ENCODE data around the gene TAS1R3.

Gene TAS1R3

DNA sequence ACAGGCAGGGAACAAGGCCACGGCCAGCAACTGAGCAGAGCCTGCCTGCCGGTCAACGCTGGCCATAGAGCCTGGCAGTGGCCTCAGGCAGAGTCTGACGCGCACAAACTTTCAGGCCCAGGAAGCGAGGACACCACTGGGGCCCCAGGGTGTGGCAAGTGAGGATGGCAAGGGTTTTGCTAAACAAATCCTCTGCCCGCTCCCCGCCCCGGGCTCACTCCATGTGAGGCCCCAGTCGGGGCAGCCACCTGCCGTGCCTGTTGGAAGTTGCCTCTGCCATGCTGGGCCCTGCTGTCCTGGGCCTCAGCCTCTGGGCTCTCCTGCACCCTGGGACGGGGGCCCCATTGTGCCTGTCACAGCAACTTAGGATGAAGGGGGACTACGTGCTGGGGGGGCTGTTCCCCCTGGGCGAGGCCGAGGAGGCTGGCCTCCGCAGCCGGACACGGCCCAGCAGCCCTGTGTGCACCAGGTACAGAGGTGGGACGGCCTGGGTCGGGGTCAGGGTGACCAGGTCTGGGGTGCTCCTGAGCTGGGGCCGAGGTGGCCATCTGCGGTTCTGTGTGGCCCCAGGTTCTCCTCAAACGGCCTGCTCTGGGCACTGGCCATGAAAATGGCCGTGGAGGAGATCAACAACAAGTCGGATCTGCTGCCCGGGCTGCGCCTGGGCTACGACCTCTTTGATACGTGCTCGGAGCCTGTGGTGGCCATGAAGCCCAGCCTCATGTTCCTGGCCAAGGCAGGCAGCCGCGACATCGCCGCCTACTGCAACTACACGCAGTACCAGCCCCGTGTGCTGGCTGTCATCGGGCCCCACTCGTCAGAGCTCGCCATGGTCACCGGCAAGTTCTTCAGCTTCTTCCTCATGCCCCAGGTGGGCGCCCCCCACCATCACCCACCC is at the start of gene TAS1R3:
Gene TAS1R3, plus strand, starts transcription at position 213 of the 898 bp plus-strand sequence. Its CDS starts 66 bp downstream, at position 279.
- peak; percentile 90 for DNase-seq

DNA sequence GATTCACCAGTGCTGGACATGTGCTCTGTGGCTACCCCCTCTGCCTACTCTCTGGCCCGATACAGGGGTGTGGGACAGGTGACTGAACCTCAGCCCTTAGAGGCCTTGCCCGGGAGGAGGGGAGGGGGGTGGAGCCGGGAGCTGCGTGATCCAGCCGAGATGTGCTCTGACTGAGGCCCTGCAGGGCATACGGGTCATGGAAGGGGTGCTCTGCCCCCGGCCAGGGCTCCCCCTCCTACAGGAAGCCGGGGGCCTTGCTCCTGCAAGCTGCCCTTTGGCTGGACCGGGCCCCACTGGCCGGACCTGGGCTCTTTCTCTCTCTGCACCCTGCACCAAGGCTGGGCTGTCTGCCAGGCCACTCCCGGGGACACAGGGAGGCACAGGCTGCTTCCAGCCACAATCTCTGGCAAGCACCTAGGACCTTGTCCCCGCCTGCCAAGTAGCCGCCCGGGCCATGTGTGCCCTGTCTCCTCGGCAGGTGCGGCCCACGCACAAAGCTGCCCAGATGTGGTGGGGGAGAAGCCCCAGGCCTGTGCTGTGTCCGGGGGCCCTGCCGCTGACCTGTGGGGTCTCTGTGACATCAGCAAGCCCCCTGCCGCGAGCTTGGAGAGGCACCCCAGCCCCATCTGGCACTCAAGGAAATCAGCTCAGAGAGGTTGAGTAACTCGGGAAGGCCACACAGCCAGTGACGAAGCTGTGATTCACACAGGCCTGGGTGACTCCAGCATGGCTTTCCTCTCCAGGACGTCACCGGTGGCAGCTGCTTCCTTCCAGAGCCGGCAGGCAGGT is 49.4 kb upstream of the TAS1R3 start:
- no peak for DNase-seq

DNA sequence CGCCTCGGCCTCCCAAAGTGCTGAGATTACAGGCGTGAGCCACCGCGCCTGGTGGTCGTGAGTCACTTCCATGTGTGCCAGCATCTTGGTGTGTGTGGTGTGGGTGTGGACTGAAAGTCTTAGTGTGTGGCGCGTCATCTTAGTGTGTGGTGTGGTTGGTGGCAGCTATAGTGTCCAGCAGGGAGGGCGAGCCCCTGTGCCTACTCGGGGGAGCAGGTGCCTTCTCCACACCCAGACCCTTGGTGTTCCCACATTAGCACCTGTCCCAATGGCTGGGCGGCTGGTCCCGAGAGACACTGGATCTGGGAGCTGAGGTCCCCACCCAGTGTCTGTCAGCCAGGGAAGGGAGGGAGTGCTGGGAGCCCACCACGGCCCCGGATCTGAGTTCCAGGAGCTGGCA is 48.1 kb upstream of the TAS1R3 start:
- no peak for DNase-seq

DNA sequence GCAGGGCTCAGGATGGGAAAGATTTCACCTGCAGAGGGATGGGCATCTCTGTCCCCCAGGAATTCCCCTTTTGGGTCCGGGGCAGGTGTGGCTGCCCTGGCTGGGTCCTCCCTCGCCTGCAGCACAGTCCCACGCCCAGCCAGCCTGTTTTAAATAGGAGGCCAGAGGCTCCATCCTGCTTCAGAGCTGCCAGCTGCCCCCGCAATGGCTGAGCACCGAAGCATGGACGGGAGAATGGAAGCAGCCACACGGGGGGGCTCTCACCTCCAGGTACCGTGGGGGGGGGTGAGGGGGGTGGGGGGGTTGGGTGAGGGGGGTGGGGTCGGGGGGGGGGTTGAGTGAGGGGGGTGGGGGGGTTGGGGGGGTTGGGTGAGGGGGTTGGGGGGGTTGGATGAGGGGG is 47.3 kb upstream of the TAS1R3 start:
- DNase-seq = no peak

DNA sequence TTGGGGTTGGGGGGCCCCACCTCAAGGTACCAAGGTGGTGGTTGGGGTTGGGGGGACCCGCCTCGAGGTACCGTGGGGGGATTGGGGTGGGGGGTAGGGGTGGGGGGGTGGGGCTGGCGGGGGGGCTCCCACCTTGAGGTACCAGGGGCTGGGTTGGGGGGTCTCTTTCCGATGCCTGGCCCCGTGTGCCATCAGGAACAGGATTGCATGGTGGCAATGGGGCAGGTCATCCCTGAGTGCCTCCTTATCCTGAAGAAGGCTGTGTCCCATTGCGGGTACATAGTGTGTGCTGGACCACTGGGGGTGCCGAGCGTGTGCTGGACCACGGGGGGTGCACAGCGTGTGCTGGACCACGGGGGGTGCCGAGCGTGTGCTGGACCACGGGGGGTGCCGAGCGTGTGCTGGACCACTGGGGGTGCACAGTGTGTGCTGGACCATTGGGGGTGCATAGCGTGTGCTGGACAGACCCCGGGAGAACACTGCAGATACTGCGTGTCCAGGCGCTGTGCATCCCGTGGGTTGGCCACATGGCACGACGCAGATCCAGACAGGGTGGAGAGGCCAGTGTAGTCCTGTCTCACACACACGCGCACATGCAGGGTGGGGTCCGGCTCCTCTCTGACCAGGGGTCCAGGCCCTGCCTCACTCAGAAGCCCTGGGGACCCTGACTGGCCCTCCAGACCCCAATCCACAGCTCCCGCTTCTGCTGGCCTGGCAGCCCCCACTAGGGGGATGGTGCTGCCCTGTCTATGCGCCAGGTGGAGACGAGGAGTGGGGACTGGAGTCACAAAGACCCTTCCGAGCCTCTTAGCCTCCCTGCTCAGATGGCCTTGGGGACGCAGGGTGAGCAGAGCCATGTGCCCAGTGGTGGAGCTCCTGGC is 46.6 kb upstream of the TAS1R3 start:
- DNase-seq = no peak

DNA sequence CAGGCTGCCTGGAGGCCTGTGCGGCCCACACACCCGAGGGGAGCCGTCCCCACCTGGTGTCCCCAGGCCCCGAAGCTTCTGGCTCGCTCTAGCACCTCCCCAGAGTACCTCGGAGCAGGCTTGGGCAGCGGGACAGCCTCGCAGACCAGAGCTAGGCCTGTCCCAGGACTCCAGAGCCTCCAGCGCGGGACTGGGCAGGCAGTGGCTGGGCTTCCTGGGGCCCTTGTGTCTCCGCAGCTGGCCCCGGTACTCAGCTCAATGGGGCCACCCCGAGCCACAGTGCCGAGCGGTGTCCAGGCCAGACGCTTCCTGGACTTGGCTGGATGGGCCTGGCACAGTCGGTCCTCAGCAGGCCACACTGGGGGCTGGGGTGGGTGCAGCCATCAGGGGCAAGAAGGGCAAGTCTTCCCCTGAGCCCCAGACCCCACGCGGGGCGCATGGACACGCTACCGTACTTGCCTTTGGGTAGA is 45.9 kb upstream of the TAS1R3 start:
- DNase-seq = no peak

DNA sequence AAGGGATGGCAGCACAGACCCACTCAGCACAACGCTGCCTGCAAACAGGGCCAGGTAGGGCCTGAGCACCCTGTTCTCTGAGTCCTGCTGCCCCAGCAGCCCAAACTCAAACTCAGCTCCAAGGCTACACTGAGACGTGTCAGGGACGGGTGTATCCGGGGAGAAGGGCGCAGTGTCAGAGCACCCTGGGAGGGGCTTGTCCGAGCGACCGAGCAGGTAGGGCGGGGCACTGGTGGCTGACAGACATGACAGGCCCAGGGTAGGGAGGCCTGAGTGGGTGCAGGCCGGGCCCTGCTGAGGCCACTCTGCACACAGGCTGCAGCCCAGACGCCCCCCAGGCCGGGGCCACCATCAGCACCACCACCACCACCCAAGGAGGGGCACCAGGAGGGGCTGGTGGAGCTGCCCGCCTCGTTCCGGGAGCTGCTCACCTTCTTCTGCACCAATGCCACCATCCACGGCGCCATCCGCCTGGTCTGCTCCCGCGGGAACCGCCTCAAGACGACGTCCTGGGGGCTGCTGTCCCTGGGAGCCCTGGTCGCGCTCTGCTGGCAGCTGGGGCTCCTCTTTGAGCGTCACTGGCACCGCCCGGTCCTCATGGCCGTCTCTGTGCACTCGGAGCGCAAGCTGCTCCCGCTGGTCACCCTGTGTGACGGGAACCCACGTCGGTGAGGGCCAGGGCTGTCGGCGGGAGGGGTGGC is 45.3 kb upstream of the TAS1R3 start:
- peak; percentile 31 for DNase-seq

DNA sequence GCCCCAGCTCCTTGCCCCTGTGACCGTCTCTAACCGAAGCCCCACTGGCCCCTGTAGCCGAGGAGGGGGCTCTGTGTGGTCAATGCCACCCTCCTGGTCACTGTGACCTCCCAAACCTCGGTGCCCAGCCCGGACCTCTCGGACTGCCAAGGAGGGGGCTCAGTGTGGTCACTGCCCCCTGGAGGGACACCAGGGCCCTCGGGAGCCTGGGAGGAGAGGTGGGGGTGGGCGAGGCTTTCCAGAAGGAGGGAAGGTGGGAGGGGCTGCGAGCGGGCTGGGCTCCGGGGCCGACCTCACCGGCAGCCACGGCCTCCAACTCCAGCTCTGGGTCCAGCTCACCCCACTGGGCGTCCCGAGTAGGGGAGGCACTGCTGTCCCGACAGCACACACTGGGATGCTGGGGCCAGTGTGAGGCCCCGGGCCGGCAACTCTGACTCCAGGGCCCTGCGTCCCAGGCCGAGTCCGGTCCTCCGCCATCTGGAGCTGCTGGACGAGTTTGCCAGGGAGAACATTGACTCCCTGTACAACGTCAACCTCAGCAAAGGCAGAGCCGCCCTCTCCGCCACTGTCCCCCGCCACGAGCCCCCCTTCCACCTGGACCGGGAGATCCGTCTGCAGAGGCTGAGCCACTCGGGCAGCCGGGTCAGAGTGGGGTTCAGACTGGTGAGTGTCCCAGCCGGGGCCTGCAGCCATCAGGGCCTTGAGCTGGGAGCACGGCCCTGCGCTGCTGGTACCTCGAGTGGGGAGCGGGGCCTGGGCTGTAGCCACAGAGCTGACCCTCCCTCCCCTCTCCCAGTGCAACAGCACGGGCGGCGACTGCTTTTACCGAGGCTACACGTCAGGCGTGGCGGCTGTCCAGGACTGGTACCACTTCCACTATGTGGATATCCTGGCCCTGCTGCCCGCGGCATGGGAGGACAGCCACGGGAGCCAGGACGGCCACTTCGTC is 44.5 kb upstream of the TAS1R3 start:
- DNase-seq = no peak

DNA sequence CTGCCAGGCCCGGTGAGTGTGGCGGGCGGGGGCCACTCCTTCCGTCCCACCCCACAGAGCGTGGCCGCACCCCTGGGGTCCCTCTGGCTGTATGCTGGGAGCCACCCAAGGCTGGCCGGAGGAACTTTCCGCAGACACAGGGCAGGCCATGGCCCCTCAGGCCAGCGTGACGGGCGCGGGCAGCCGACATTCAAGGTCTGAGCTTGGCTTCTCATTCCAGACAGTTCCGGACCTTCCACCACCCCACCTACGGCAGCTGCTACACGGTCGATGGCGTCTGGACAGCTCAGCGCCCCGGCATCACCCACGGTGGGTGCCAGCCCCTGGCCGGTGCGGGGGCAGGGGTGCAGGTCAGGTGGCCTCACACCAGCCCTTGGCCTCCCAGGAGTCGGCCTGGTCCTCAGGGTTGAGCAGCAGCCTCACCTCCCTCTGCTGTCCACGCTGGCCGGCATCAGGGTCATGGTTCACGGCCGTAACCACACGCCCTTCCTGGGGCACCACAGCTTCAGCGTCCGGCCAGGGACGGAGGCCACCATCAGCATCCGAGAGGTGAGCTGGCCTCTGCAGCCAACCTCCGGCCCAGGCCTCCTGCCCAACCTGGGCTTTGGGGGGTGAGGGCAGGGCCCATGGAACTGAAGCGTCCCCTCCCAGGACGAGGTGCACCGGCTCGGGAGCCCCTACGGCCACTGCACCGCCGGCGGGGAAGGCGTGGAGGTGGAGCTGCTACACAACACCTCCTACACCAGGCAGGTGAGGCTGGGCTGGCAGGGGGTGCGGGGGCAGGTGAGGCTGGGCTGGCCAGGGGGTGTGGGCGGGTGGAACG is 43.6 kb upstream of the TAS1R3 start:
- no peak for DNase-seq

DNA sequence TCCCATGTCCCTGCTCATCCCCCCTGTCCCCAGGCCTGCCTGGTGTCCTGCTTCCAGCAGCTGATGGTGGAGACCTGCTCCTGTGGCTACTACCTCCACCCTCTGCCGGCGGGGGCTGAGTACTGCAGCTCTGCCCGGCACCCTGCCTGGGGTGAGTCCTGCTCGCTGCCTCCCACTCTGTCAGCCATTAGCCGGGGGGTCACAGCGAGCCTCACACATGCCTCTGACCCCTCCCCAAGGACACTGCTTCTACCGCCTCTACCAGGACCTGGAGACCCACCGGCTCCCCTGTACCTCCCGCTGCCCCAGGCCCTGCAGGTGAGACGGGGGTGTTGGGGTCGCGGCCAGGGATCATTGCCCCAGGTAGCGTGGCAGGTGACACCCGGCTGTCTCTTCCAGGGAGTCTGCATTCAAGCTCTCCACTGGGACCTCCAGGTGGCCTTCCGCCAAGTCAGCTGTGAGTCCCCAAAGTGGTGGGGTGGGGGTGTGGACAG is 40.8 kb upstream of the TAS1R3 start:
- peak; percentile 94 for DNase-seq

DNA sequence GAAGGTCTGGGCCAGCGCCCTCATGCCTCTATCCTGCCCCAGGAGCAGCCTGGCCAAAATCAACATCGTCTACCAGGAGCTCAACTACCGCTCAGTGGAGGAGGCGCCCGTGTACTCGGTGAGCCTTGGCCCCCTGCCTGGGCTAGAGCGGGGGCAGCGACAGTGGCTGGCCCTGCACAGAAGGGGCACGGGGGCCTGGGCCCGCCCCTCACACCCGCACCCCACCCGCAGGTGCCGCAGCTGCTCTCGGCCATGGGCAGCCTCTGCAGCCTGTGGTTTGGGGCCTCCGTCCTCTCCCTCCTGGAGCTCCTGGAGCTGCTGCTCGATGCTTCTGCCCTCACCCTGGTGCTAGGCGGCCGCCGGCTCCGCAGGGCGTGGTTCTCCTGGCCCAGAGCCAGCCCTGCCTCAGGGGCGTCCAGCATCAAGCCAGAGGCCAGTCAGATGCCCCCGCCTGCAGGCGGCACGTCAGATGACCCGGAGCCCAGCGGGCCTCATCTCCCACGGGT is 40.0 kb upstream of the TAS1R3 start:
- DNase-seq = peak; percentile 79

DNA sequence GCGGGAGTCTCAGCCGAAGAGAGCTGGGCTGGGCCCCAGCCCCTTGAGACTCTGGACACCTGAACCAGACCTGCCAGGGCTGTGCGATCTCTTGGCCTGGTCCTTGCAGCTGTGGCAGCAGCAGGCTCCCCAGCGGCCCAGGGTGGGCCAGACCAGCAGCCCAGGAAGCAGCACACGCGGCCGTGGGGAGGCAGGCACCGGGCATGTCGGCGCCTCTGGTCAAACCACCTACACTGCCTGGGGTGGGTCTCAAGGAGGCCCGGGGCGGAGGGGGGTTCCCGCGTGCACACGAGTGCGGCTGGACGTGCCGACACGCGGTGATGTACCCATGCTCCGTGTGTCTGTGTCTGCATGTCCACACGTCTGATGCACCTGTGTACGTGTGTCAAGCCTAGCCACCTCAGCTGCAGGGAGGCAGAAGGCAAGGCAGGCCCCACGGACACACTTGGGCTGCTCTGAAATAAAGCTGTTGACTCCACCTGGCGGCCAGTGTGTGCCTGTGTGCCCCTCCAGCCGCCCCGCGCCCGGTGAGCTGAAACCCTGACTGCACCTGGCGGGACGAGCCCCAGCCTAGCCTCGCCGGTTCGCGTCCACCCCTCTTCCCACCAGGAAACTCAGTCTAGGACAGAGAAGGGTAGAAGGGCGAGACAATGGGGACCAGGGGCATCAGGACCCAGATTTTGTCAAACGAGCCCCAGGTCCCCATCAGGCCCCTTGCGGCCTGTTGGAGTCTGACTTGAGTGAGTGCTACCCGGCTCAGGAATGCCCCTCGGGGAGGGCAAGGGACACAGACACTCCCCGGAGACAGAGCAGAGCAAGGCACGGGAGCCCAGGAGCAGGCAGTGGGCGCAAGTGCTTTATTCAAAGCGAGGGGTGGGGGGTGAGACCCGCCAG is 39.3 kb upstream of the TAS1R3 start:
- peak; percentile 99 for DNase-seq

DNA sequence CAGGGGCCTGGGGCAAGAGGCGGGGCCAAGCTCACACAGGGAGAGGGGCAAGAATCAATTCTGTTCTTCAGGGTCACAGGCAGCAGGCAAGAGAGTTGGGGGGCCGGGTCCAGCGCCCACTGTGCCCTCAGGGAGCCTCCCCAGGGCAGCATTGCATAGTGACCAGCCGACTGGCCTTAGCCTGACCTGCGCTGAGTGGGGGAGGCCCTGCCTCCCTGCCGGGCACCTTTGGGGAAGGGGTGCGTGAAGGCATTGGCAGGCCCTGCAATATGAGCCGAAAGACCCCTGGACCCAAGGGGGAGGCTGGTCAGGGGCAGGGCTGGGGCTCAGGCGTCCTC is 38.7 kb upstream of the TAS1R3 start:
- DNase-seq = no peak

DNA sequence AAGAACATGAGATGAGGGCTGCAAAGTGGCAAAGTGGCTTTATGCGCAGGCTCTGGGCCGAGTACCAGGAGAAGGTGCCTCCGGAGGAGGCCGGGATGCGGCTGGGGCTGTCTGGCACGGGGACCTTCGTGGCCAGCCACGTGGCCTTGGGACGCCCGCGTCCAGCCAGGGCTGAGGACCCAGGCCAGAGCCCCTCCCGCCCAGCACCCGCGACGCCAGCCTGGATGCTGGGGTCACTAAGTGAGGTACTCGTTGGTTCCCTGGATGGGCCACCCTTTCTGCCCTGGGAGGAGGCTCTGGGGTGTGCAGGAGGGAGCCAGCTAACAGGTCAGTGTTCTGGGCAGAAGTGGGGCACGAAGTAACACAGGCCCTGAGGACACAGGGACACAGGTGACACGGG is 38.2 kb upstream of the TAS1R3 start:
- DNase-seq = no peak

DNA sequence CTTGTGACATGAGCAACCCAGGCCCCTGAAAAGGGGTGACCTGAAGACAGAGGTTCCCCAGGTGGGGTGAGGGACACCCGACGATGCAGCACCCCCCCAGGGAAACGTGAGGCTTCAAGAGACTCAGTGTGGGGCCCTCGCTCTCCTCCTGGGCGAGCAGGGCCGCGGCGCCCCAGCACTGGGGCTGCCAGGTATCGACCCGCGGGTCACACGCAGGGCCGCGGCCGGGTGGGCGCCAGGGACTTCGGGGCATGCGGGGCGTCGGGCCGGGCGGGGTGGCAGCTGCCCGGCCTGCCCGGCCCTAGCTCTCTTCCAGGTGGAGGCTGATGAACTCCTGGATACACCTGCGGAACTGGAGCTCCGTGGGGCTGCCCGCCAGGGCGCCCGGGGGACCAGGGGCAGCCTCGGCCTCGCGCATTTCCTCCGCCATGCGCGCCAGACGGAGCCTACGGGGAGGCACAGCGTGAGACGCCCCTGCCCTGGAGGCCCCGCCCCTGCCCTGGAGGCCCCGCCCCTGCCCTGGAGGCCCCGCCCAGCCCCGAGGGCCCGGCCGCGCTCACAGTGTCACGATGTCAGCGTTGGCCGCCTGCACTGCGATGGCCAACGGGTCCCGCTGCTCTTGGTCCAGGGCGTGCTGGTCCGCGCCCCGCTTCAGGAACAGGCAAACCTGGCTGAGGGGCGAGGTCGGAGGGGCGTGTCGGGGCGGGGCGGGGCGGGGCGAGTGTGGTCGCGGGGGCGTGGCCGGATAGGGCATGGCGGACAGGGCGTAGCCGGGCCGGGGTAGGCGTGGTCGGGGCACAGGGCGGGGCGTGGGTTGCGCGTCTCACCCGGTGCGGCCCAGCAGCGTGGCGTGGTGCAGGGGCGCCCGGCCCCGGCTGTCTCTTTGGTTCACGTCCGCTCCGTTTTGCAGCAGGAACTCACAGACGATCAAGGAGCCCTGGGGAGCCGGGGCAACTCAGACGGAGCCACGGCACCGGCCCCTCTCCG is 37.5 kb upstream of the TAS1R3 start:
- no peak for DNase-seq

DNA sequence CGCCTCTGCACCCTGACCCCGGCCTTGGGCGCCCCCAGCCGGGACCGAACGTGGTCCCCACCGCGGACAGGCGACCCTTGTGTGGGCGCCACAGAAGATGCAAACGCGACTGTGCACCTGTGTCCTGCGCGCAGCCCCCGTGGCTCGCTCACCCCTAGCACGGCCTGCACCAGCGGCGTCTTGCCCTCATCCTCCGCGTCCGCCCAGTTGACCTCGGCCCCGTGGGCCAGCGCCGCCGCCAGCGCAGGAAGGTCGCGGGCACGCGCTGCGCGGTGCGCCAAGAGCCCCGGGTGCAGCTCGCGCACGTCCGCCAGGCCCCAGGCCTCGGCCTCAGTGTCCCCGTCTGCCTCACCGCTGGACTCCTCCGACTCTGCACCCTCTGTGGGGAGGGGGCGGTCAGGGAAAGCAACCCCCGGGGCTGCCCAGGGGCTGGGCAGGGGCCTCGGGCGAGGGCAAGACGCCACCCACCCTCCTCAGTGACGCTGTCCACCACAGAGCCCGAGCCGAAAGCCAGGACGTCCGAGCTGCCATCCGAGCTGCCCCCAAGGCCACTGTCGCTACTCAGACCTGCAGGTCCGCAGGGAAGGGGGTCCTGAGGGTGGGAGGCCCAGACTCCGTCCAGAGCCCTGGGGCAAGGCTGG is 36.7 kb upstream of the TAS1R3 start:
- DNase-seq = no peak
